HG03558 (cell line): ENCODE data around the gene TKTL1.
"Not testable (repeated sequence)": the region's sequence is repeated elsewhere in the genome, so short reads cannot be mapped to it uniquely, and the experiment has no call there.

Source experiments
- ATAC-seq: cut with Tn5 transposase; IDR thresholded peaks from one replicate; pipeline ENCODE4 v1.9.1; 2021; ENCODE audit warnings: moderate number of reproducible peaks; ENCODE audit not compliant: unreplicated experiment; ENCODE audit errors: extremely low read depth

The TKTL1 gene

DNA sequence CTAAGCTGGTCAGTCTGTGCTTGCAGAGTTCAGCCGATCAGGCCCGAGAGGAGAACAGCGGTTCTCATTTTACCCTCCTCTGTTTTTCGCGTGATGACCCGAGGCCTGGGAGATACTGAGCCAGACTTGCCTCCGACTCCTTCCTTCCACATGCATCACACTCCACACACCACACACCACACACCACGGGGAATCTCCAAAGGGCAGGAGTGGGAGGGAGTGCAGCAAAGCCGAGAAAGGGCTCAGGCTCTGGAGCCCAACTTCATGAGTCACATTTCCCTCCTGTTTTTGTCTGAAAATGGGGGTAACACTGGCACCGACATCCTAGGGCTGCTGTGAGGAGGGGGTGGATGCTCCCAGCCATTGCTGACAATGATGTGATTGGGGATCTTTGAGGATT, 38.9 kb downstream of the TKTL1 start:
- no peak for ATAC-seq

GRCh38 chrX:154341399-154342298, 46.1 kb downstream of the TKTL1 start:
- ATAC-seq = peak; percentile 52

DNA sequence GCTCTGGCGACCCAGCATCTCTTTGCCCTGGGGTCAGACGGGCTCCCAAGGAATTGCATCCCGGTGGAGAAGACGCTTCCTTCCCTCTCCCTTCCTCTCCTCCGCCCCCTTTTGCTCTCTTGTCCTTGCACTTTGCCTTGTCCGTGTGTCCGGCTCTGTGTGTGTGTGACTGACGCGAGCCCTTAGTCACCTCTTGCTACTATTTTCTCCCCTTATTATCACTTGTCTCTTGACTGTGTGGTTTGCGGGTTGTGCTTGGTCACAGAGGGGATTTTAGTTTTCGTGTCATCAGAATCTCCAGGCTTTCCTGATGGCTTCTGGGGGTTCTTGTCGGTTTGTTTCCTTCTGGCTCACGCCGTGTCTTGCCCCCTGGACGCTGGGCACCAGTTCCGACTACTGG, 47.5 kb downstream of the TKTL1 start:
- ATAC-seq = not testable (repeated sequence)

DNA sequence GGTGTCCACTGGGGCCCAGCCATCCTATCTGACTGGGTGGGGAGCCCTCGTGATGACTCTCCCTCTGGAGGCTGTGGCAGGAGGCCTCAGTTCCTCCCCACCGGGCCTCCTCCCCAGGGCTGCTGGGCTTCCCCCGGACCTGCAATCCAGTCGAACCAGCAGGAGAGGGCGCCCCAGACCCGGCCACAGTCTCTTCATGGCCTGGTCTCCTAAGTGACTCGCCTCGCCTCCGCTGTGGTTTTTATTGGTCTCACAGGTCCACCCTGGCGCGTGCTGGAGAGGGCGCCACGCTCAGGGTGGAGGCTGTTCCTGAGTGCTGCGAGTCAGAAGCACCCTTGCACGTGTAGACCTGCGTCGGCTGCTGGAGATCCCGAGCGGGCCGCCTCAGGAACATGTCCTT, 48.0 kb downstream of the TKTL1 start:
- ATAC-seq = not testable (repeated sequence)

GRCh38 chrX:154348114-154348531, 52.5 kb downstream of the TKTL1 start:
- no peak for ATAC-seq

- no peak for ATAC-seq
Measured at GRCh38 chrX:154348646-154349358, 53.2 kb downstream of the TKTL1 start.

DNA sequence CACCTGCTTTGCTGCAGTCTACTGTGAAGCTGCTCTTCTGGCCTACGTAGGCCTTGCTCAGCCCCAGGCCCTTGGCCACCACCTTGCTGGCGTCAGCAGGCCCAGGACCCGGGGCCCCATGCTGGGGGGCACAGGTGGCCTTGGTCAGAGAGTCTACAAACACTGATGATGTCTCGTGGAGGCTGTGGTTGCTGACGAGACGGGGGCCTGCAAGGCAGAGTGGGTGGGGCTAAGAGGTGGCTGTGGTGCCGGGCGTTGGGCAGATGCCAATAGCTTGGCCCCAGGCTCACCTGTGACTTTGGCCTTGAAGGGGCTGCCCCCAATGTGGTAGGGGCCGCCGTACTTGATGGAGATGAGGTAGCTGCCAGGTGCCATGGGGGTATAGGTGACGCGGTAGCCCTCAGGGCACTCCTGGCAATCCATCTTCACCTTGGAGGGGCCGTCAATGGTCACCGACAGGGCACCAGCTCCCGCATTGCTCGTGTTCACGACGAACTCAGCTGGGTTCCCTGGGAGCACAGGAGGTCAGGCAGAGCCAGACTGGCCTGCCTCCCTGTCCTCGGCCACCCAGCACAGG, 53.9 kb downstream of the TKTL1 start:
- ATAC-seq = no peak

DNA sequence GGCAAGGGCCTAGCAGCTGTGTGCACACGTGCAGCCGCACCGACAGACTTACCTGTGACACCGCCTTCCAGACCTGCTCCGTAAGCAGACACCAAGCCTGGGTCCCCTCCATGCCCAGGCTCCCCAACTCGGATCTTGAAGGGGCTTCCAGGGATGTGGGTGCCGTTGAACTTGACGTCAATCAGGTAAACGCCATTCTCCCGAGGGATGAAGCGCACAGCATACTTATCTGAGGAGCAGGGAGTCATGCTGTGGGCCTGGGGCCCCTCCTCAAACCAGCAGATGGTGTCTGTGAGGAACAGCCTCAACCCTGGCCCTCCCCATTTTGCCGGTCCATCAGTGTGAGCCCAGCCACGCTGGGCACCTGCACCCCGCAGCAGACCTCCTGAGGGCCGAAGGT, 54.4 kb downstream of the TKTL1 start:
- no peak for ATAC-seq

DNA sequence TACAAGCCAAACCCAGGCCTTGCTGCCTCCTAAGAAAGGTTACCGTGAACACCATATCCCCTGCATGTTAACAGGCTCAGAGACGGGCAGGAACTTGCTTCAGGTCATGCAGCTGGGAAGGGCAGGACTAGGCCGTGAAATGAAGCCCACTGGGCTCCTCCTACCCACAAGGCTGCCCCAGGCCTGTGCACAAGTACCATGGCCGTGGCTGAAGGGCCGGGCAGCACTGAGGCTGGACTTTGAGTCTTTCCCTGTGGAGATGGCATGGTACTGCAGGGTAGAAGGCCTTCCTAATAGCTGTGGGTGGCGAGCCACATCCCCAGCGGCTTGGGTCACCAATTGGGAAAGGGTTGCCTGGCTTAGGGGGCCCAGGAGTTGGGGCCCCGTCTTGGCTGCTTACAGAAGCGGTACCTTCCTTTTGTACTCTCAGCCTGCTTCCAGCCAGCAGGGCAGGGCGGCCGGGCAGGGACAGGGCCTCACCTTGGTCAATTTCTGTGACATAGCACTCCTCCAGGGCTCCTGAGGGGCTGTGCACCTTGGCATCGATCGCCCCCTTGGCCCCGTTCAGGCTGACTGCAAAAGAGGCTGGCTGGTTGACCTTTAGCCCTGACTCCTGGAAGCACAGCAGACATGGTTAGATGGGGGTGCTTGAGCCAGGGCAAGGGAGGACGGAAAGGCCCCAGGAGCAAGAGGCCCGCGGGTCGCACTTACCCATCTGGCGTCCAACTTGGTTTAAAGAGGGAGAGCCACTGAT, 55.0 kb downstream of the TKTL1 start:
- no peak for ATAC-seq

DNA sequence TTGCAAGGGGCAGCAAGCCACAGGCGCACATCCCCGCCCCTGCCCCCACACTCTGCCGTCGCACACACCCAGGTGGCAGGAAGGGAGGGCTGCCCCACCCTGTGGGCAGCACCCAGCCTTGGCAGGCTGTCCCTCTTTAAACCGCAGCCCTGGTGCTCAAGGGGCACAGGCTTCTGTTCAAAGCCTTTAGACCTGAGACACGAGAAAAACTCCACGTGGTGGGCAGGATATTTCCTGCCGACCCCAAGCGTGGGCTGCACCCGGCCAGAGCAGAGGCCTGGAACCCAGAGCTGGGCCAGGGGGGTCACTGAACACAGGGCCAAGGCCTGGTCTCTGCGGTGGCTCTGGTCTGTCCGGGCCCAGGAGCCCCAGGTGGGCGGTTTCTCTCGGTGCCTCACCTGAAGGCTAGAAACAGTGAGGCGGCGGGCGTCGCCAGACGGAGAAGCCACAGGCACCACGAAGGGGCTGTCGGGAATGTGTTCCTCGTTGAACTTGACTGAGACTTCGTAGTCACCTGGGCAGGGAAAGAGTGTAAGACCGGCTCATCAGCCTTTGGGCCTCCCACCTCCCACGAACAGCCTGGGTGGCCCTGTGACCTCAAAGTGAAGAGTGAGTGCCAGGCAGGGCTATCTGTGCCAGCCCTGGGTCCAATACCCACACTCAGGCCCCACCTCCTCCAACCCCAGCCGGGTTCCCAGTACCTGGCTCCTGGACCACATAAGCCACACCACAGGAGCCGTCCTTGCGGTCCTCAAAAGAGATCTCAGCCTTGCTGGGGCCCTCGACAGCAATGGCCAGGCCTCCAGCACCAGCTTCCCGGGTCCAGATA, 55.8 kb downstream of the TKTL1 start:
- no peak for ATAC-seq

DNA sequence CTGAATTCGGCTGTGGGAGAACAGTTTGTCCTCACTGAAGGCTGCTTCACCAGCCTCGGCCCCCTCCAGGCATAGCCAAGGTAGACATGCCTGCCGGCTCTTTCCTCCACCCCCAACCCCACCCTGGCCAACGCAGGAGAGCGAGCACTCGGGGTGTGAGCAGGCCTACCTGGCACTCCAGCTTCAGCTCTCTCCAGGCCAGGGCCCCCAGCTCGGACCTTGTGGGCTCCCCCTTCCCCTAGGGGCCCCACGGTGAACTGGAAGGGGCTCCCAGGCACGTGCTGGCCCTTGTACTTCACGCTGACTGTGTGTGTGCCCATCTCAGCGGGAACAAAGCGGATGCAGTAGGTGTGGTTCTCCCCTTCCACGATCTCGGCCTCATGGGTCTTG, 56.4 kb downstream of the TKTL1 start:
- no peak for ATAC-seq

GRCh38 chrX:154352466-154352865, 56.9 kb downstream of the TKTL1 start:
- ATAC-seq = no peak

DNA sequence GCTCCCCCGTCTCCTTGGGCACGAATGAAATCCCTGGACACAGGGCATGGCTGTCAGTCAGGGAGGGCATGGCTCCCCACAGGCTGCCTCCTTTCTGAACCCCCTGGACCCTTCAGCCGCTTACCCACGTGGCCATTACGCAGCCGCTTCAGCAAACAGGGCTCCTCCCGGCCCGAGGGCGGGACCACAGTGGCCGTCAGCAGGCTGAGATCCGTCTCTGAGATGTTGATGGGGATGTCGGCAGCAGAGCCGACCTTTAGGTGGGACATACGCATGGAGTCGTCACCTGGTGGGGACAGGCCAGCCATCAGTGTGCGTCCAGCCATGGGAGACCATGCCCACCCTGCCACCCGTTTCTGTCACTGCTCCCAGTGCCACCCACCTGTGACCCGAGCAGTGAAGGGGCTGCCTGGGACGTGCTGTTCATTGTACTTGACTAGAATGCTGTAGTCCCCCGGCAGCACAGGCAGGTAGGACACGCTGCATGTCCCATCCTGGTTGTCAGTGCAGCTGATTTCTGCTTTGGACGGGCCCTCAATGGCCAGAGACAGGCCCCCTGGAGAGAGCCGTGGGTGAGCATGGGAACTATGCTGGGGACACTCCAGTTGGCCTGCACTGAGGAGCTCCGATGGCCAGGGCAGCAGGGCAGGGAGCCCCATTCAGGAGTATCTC, 57.7 kb downstream of the TKTL1 start:
- no peak for ATAC-seq

DNA sequence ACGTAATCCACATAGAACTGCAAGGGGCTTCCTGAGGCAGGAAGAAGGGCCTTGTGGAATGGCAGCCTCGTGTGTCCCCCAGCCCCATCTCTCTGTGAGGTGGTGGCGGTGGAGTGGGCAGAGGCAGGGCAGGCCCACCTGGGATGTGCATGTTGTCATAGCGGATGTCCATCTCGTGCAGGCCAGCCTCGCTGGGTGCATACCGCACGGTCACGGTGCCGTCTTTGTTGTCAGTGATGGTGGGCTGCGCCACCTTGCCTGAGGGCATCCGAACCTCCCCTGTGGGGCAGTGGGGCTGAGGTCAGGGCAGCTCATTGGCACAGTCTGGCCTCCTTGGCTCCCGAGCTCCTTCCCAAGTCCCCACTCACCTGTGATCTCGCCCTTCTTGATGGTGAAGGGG, 58.4 kb downstream of the TKTL1 start:
- ATAC-seq = no peak

GRCh38 chrX:154354516-154354915, 58.9 kb downstream of the TKTL1 start:
- no peak for ATAC-seq

DNA sequence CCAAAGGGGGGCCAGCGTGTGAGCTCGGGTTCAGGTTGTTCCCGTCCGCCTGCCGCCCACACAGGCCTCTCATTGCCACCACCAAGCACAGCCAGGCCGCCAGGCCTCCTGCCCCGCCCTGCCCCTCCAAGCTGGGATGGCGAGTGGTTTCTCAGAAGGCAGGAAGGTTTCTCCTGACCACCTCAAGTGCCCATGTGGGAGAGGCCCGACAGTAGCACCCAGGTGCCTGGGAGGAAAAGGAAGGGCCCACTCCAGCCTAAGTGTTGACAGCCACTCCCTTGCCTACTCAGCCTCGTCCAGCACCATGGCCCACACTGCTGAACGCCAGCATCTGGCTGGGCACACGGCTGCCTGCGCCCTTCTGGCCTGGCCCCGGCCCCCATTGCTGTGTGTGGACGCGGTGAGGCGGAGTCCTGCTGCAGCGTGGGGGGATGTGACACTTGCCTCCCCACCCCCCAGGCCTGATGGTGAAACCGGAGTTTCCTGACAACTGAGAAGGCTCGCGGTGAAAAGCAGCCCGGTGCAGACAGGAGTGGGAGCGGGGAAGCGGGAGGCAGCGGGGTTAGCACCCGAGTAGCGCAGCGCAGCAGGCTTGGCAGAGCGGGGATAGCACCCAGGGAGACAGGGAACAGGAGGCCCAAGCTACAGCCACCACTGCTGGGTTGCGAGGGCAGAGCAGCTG, 59.6 kb downstream of the TKTL1 start:
- ATAC-seq = no peak

GRCh38 chrX:154355776-154356140, 60.2 kb downstream of the TKTL1 start:
- no peak for ATAC-seq

GRCh38 chrX:154356596-154356995, 61.0 kb downstream of the TKTL1 start:
- ATAC-seq = no peak

DNA sequence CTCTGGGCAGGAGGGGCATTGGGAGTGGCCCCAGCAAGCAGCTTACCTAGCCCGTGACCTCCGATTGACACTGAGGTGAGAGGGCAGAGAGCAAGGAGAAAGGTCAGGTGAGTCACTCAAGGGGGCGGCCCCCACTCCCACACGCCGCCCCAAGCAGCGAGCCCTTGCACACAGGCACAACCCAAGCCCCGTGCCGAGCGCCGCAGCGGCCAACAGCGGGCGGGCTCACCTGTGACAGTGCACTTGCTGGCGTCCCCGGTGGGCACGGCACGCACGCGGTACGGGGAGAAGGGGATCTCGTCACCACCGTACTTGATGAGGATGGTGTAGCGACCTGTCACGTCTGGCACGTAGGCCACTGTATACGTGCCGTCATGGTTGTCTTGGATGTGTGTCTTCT, 61.6 kb downstream of the TKTL1 start:
- ATAC-seq = no peak
